ENCODE results near the gene MROH2A. TPM values are rescaled to one million over a fixed set of nuclear protein-coding genes. Genes with fewer than 3 reads are reported as not detected.
"Not testable (repeated sequence)": the region's sequence is repeated elsewhere in the genome, so short reads cannot be mapped to it uniquely, and the experiment has no call there.

MROH2A gene, protein sequence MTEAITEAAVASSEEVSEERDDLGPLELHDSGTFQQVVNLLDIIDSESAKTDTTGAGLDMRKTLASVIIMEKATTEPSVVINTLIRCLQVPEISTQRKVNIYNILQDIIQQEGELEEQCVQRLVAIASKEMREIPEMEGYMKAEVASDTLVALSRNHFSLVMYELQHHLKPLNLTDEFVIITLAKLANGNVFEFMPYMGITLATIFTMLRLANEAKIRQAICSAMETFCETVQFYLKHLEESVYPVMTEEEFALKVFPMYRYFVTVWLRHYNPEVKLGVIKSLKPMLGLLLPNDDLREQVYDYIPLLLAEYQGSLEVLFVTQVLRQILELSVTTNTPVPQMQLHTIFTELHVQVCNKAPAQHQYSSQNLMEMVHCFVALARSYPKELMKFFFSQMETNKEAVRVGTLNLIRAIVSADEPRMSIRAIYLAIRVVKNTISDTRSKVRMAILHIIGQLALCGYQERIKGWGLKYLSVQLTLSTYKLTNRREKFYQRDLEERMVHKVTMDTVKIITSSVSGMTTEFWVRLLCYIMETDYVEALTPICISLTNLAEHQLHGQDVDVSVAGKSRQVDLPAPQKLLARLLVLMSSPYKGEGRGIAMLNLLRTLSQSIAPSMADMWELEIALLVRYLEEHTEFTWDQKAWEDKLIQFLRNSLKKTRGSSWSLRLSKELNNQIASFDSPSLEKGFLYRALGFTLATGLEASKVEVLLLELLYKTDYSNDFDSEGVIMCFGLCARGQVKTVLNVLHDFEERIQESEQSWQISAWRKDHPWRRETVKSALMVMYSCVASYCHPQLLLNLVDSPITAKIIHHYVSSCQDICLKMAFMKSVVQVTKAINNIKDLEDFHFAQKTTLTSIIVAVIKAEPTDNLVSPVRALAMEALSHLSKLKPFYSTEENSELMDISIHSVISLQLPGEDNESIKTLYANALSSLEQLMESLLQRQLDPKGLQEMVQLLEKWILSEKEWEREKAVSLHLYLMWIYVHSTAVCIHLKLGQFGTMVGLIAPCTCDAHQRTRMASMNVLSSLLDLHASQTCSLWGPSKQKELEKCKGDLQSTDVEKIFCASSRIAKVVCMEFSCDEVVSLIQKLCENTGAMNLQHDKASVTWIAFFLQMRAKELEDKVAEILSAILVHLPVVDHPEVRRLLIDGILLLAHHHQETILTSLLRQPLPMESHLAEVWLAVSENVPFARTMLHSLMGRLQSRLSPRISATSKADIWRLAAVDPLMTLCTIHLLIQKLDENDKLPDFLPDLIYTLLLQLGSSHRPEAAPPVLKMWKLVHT (N-terminal part only)
- total RNA-seq (0.32 TPM), polyA plus RNA-seq (7.3 TPM)

DNA sequence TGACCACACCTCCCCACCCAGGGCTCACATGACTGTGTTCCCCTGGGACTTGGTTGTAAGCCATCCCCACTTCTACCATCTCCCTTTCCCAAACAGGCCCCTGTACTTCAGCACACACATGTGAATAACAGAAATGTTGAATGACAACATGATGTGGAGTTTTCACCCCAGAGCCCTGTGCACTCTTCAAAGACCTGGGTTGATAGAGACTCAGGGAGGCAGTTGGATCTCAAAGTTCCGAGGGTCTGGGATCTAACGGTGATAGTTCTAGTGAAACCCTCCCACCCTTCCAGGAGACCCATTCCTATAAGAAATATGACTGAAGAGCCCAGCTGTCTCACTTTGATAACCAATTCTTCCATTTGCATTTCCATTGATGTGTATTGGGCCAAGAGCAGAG, at the start of gene MROH2A:
TSS of gene MROH2A (plus strand) at position 301 of the 400 bp plus-strand sequence. CDS start 1,029 bp downstream, outside the sequence.
- no peaks in the 10 kb centered on the region for H3K4me1 ChIP-seq (ENCODE audit: insufficient read depth)
- no peak for DNase-seq (ENCODE audit: extremely low spot score)
- 85% methylated on average over 2 of the region's 2 CpGs for WGBS
- no peak within 1 kb of the TSS for H3K4me3 ChIP-seq (ENCODE audit: low read depth, low read length)
- H3K27ac ChIP-seq (ENCODE audit: low read depth): no peak within 1 kb of the TSS
- no peaks in the 10 kb centered on the region for H3K36me3 ChIP-seq (ENCODE audit: insufficient read depth)

DNA sequence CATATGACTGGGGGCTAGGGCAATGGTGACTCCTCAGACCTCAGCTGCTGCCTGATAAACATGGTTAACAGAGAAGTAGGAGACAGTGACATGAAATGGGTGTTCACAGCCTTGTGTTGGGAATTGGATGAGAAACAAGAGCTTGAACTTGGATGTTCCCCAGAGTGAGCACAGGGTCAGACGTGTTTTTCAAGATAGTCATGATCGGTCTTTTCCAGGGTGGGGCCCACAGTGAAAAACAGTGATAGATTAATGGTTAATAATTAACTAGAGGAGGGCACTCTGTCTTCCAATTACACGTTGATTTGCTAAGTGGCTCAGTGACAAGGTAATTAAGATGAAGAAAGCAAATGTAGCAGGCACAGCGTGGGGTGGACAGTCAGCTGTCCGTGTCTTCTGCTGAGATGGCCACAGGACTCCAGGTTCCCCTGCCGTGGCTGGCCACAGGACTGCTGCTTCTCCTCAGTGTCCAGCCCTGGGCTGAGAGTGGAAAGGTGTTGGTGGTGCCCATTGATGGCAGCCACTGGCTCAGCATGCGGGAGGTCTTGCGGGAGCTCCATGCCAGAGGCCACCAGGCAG, 49.3 kb upstream of the MROH2A start, which contains the start of gene UGT1A3:
TSS of gene UGT1A3 (plus strand) at position 320 of the 579 bp plus-strand sequence. CDS start at position 405, 85 bp downstream.
- H3K27ac ChIP-seq (ENCODE audit: low read depth): no peak within 1 kb of the TSS
- no peak within 1 kb of the TSS for H3K4me3 ChIP-seq (ENCODE audit: low read depth, low read length)
- WGBS: 77% methylated on average over 8 of the region's 8 CpGs
- no peaks in the 10 kb centered on the region for H3K36me3 ChIP-seq (ENCODE audit: insufficient read depth)
- no peak for DNase-seq (ENCODE audit: extremely low spot score)
- no peaks in the 10 kb centered on the region for H3K4me1 ChIP-seq (ENCODE audit: insufficient read depth)

DNA sequence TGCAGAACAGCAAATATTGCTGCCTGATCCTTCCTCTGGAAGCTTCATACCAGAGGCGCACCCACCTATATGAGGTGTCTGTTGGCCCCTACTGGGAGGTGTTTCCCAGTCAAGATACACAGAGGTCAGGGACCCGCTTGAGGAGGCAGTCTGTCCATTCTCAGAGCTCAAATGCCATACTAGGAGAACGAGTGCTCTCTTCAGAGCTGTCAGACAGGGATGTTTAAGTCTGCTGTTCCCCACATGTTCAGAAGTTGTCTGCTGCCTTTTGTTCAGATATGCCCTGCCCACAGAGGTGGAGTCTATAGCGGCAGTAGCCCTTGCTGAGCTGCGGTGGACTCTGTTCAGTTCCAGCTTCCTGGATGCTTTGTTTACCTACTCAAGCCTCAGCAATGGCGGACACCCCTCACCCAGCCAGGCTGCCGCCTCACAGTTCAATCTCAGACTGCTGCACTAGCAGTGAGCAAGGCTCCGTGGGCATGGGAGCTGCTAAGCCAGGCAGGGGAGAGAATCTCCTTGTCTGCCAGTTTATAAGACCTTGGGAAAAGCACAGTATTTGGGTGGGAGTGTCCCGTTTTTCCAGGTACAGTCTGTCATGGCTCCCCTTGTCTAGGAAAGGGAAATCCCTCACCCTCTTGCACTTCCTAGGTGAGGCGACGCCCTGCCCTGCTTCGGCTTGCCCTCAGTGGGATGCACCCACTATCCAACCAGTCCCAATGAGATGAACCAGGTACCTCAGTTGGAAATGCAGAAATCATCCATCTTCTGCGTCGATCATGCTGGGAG, 41.1 kb upstream of the MROH2A start:
- peak overlapping the region; percentile 10 for H3K27ac ChIP-seq (ENCODE audit: low read depth)
- WGBS: 81% methylated on average over 14 of the region's 14 CpGs
- DNase-seq (ENCODE audit: extremely low spot score); H3K4me1 ChIP-seq (ENCODE audit: insufficient read depth); H3K4me3 ChIP-seq (ENCODE audit: low read depth, low read length); H3K36me3 ChIP-seq (ENCODE audit: insufficient read depth): not testable (repeated sequence)

DNA sequence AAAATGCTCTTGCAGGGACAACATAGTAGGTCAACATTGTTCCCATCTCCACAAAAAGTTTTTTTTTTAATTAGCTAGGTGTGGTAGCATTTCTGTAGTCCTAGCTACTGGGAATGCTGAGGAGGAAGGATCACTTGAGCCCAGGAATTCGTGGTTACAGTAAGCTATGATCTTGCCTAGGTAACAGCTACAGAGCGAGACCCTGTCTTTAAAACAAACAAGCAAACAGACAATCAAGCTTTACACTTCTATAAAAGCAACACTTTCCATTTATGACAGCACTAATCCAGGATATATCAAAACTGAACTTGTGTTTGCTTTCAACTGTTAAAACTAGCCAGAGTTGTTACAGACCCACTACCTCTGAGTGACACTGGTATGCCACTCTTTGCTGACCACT, 37.3 kb upstream of the MROH2A start:
- Histone ChIP-seq H3K4me1 (ENCODE audit: insufficient read depth) (no peaks in the 10 kb centered on the region), H3K27ac (ENCODE audit: low read depth) (no peak overlapping the region), H3K36me3 (ENCODE audit: insufficient read depth) (no peaks in the 10 kb centered on the region), H3K4me3 (ENCODE audit: low read depth, low read length) (no peak overlapping the region)
- DNase-seq (ENCODE audit: extremely low spot score): no peak
- WGBS: 60% methylated on average over 2 of the region's 2 CpGs

GRCh38 chr2:233743464-233744259, 34.5 kb upstream of the MROH2A start:
- WGBS: 93% methylated on average over 45 of the region's 46 CpGs
- no peaks in the 10 kb centered on the region for H3K36me3 ChIP-seq (ENCODE audit: insufficient read depth)
- no peaks in the 10 kb centered on the region for H3K4me1 ChIP-seq (ENCODE audit: insufficient read depth)
- no peak for DNase-seq (ENCODE audit: extremely low spot score)
- H3K4me3 ChIP-seq (ENCODE audit: low read depth, low read length): no peak overlapping the region
- no peak overlapping the region for H3K27ac ChIP-seq (ENCODE audit: low read depth)

DNA sequence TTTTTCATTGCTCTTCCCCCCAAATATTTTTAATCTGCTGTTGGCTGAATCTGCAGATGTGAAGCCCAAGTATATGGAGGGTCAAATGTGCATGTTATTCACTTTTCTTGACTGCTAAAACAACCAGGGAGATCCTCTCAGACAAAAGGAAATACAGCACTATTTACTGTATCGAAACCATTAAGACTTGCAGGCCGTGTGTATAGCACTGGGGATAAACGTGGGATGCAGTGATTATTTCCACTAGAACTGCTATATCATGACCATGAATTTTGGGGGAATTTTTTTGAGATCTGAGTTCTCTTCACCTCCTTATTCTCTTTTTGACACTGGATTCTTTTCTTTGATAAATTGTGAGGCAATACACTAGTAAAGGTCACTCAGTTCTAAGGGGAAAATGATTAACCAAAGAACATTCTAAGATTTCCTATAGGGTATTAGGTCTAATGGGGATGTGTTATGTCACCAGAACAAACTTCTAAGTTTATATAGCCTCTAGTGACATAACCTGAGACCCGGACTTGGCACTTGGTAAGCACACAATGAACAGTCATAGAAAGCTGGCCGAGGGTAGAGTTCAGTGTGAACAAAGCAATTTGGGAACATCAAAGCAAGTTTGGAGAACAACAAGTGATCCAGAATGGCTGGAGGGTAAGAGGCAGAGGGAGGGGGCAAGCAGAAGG, 32.9 kb upstream of the MROH2A start:
- Histone ChIP-seq H3K4me1 (ENCODE audit: insufficient read depth) (no peaks in the 10 kb centered on the region), H3K4me3 (ENCODE audit: low read depth, low read length) (no peak overlapping the region), H3K27ac (ENCODE audit: low read depth) (no peak overlapping the region), H3K36me3 (ENCODE audit: insufficient read depth) (no peaks in the 10 kb centered on the region)
- DNase-seq (ENCODE audit: extremely low spot score): no peak
- WGBS: 70% methylated on average over 5 of the region's 5 CpGs

DNA sequence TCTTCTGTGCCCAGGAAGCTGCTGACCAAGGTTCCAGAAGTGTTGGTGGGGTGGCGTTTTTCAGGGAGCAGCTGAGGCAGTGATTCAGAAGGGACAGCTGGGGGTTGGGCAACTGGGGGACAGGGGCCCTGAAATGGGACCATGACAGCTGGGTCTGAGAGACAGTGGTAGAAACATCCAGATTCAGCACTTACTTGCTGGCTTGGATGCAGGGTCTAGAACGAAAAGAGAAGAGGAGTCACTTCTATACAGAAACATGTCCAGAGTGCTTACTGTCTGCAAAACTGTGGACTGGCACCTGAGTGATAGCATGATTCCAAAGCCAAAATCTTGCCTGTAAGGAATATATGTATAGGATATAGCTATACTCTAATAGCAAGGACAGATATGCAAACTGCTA, 32.3 kb upstream of the MROH2A start:
- not testable (repeated sequence) for H3K4me1 ChIP-seq (ENCODE audit: insufficient read depth); H3K4me3 ChIP-seq (ENCODE audit: low read depth, low read length); H3K36me3 ChIP-seq (ENCODE audit: insufficient read depth); H3K27ac ChIP-seq (ENCODE audit: low read depth); DNase-seq (ENCODE audit: extremely low spot score)
- WGBS: 67% methylated on average over 2 of the region's 2 CpGs

DNA sequence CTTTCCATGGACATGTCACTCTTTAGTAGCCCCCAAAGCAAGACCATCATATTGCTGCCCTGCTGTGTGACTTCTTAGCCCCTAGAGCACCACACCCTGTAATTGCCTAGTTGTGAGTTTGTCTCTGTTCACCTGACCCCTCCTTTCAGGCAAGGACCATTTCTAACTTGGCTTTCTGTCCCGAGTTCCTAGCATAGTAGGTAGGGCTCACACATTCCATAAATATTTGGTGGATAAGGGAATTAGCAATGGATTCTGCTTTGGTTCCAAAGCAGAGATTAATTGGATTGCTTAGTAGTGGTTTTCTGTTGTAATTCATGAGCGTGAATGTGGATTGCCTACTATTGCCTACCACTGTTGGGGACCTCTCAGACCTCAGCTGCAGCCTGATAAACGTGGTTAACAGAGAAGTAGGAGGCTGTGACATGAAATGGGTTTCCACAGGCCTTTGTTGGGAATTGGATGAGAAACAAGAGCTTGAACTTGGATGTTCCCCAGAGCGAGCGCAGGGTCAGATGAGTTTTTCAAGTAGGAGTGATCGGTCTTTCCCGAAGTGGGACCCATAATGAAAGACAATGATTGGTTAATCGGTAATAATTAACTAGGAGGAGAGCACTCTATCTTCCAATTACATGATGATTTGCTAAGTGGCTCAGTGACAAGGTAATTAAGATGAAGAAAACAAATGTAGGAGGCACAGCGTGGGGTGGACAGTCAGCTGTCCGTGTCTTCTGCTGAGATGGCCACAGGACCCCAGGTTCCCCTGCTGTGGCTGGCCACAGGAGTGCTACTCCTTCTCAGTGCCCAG, 31.5 kb upstream of the MROH2A start:
- no peak overlapping the region for H3K4me3 ChIP-seq (ENCODE audit: low read depth, low read length)
- H3K4me1 ChIP-seq (ENCODE audit: insufficient read depth): no peaks in the 10 kb centered on the region
- DNase-seq (ENCODE audit: extremely low spot score): no peak
- WGBS: 76% methylated on average over 10 of the region's 10 CpGs
- H3K27ac ChIP-seq (ENCODE audit: low read depth): no peak overlapping the region
- H3K36me3 ChIP-seq (ENCODE audit: insufficient read depth): no peaks in the 10 kb centered on the region

DNA sequence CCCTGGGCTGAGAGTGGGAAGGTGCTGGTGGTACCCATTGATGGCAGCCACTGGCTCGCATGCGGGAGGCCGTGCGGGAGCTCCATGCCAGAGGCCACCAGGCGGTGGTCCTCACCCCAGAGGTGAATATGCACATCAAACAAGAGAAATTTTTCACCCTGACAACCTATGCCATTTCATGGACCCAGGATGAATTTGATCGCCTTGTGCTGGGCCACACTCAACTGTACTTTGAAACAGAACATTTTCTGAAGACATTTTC, 30.9 kb upstream of the MROH2A start:
- Histone ChIP-seq H3K4me1 (ENCODE audit: insufficient read depth) (no peaks in the 10 kb centered on the region), H3K27ac (ENCODE audit: low read depth) (no peak overlapping the region), H3K4me3 (ENCODE audit: low read depth, low read length) (no peak overlapping the region), H3K36me3 (ENCODE audit: insufficient read depth) (no peaks in the 10 kb centered on the region)
- WGBS: 85% methylated on average over 6 of the region's 6 CpGs
- no peak for DNase-seq (ENCODE audit: extremely low spot score)

DNA sequence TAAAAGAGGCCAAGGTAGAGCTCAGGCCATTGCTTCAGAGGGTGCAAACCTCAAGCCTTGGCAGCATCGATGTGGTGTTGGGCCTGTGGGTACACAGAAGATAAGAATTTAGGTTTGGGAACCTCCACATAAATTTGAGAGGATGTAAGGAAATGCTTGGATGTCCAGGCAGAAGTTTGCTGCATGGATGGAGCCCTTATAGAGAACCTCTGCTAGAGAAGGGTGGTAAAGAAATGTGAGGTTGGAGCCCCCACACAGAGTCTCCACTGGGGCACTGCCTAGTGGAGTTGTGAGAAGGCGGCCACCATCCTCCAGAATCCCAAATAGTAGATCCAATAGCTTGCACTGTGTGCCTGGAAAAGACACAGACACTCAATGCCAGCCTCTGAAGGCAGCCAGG, 27.4 kb upstream of the MROH2A start:
- 79% methylated on average over 2 of the region's 2 CpGs for WGBS
- H3K36me3 ChIP-seq (ENCODE audit: insufficient read depth): not testable (repeated sequence)

More for the DNA sequence above, 27.4 kb upstream of the MROH2A start:
- not testable (repeated sequence) for H3K27ac ChIP-seq (ENCODE audit: low read depth); H3K4me3 ChIP-seq (ENCODE audit: low read depth, low read length); H3K4me1 ChIP-seq (ENCODE audit: insufficient read depth); DNase-seq (ENCODE audit: extremely low spot score)

Measured in urinary bladder (tissue), 4 donors.